K562 (cell line): ENCODE results near the gene RSPH1.

ENCODE experiments used
- CEBPG ChIP-seq, 3 experiments: fragments of 200-800 bp in 1 of 3; sonication (Bioruptor generic) in 1 of 3; sonication (generic) in 1 of 3; formaldehyde crosslinking in 1 of 3; IDR thresholded peaks in 2 of 3; conservative IDR thresholded peaks in 1 of 3; 2 replicates each; pipeline versions ENCODE4 v1.6.1 to v1.8.0; 2016 to 2022; ENCODE audit warnings: missing compliant biosample characterization in 2 of 3, missing genetic modification characterization in 2 of 3, mild to moderate bottlenecking in 1 of 3, missing genetic modification reagents in 1 of 3
- CHD1 ChIP-seq: fragments of 200-600 bp; sonication (generic); IDR thresholded peaks from one replicate; pipeline ENCODE4 v1.6.1; 2012; ENCODE audit warnings: mild to moderate bottlenecking, moderate library complexity, low read length, inconsistent platforms
- CTCF ChIP-seq, 3 experiments: IDR thresholded peaks in 2 of 3; conservative IDR thresholded peaks in 1 of 3; 2 replicates each; pipeline ENCODE4 v1.5.1; 2011 to 2012; ENCODE audit warnings: low read length in 3 of 3, mild to moderate bottlenecking in 3 of 3, control low read depth in 2 of 3, improper control_type of control experiment in 1 of 3, inconsistent platforms in 1 of 3, low read depth in 1 of 3, mixed read lengths in 1 of 3, moderate library complexity in 1 of 3; ENCODE audit not compliant: insufficient read depth in 2 of 3
- ELK1 ChIP-seq: sonication (generic); formaldehyde crosslinking; IDR thresholded peaks from 2 replicates; pipeline ENCODE4 v1.8.1; 2022; ENCODE audit warnings: missing genetic modification reagents
- EP300 ChIP-seq: IDR thresholded peaks from 2 replicates; pipeline ENCODE4 v1.6.1; 2012; ENCODE audit warnings: low read length, improper control_type of control experiment
- MAFK ChIP-seq: IDR thresholded peaks from 2 replicates; pipeline ENCODE4 v1.6.1; 2011; ENCODE audit warnings: low read length, improper control_type of control experiment
- POLR2B ChIP-seq: fragments of 450-650 bp; IDR thresholded peaks from 2 replicates; pipeline ENCODE4 v1.6.1; 2018; ENCODE audit warnings: low read depth; ENCODE audit not compliant: partially characterized antibody
- SIN3B ChIP-seq: fragments of 450-650 bp; IDR thresholded peaks from 2 replicates; pipeline ENCODE4 v1.6.1; 2017; ENCODE audit warnings: low read depth, mild to moderate bottlenecking, moderate library complexity
- SMARCA5 ChIP-seq: fragments of 450-650 bp; IDR thresholded peaks from 2 replicates; pipeline ENCODE4 v1.6.1; 2016
- SRSF3 ChIP-seq: fragments of 200-400 bp; formaldehyde crosslinking; IDR thresholded peaks from 2 replicates; pipeline ENCODE4 v1.6.1; 2016; ENCODE audit warnings: mild to moderate bottlenecking, low read length, moderate library complexity; ENCODE audit not compliant: insufficient read depth
- ZNF24 ChIP-seq: fragments of 450-650 bp; IDR thresholded peaks from 2 replicates; pipeline ENCODE4 v1.6.1; 2016
- ZNF282 ChIP-seq: sonication (generic); formaldehyde crosslinking; IDR thresholded peaks from 2 replicates; pipeline ENCODE4 v1.8.1; 2023; ENCODE audit warnings: missing genetic modification reagents
- TF ChIP-seq, protein P1 (sequence below): fragments of 450-650 bp; IDR thresholded peaks from one replicate; pipeline ENCODE4 v1.6.1; 2018; ENCODE audit warnings: mild to moderate bottlenecking, moderate library complexity; ENCODE audit not compliant: partially characterized antibody

GRCh38 chr21:42521805-42522204, 25.8 kb upstream of the RSPH1 start:
- no peak for TF ChIP-seq ELK1 (CRISPR knock-in tag)
- TF ChIP-seq CTCF (IDR thresholded peaks at IDR 0.05 in 2 of 3, conservative IDR thresholded peaks at IDR 0.05 in 1 of 3; ENCODE audit: insufficient read depth in 2 of 3, low read depth in 1 of 3, low read length in 3 of 3) = no peak
- no peak for TF ChIP-seq ZNF282
- no peak for TF ChIP-seq CHD1
- no peak for TF ChIP-seq EP300
- TF ChIP-seq CEBPG (CRISPR knock-in tag; IDR thresholded peaks at IDR 0.05) = no peak
- no peak for TF ChIP-seq CEBPG (tag; conservative IDR thresholded peaks at IDR 0.05 in 1 of 2, IDR thresholded peaks at IDR 0.05 in 1 of 2)
- no peak for TF ChIP-seq POLR2B
- TF ChIP-seq, protein P1, sequence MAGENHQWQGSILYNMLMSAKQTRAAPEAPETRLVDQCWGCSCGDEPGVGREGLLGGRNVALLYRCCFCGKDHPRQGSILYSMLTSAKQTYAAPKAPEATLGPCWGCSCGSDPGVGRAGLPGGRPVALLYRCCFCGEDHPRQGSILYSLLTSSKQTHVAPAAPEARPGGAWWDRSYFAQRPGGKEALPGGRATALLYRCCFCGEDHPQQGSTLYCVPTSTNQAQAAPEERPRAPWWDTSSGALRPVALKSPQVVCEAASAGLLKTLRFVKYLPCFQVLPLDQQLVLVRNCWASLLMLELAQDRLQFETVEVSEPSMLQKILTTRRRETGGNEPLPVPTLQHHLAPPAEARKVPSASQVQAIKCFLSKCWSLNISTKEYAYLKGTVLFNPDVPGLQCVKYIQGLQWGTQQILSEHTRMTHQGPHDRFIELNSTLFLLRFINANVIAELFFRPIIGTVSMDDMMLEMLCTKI = no peak
- TF ChIP-seq MAFK = no peak
- no peak for TF ChIP-seq ZNF24
- no peak for TF ChIP-seq SIN3B
- TF ChIP-seq SMARCA5 = no peak
- TF ChIP-seq SRSF3 = no peak
